Loucy (cell line): ENCODE results near the gene CFAP68.

Experiments used
- H2AFZ ChIP-seq: fragments of 200-600 bp; sonication (generic); 2 replicates; pipeline ENCODE4 v1.6.0; 2016; ENCODE audit warnings: antibody characterized with exemption, mild to moderate bottlenecking, low read length, moderate library complexity
- H3F3A ChIP-seq: fragments of 200-600 bp; 2 replicates; pipeline ENCODE4 v1.6.0; 2016; ENCODE audit warnings: antibody characterized with exemption, low read depth, mild to moderate bottlenecking
- H3K27me3 ChIP-seq: fragments of 200-600 bp; sonication (generic); 2 replicates; pipeline ENCODE4 v1.6.1; 2014; ENCODE audit warnings: low read length, mild to moderate bottlenecking; ENCODE audit not compliant: insufficient read depth, poor library complexity, severe bottlenecking
- H3K36me3 ChIP-seq: fragments of 200-600 bp; sonication (generic); 2 replicates; pipeline ENCODE4 v1.6.1; 2016; ENCODE audit warnings: low read length; ENCODE audit not compliant: insufficient read depth
- H3K4me1 ChIP-seq: fragments of 200-600 bp; sonication (generic); 2 replicates; pipeline ENCODE4 v1.5.1; 2014; ENCODE audit warnings: low read length, mild to moderate bottlenecking; ENCODE audit not compliant: insufficient read depth, poor library complexity, severe bottlenecking
- H3K4me2 ChIP-seq: fragments of 200-600 bp; sonication (generic); 2 replicates; pipeline ENCODE4 v1.6.0; 2014; ENCODE audit warnings: antibody characterized with exemption, low read length, low read depth, mild to moderate bottlenecking; ENCODE audit not compliant: poor library complexity, severe bottlenecking
- H3K4me3 ChIP-seq: fragments of 200-600 bp; sonication (generic); 2 replicates; pipeline ENCODE4 v1.5.1; 2014; ENCODE audit warnings: low read length, mild to moderate bottlenecking, mixed read lengths; ENCODE audit not compliant: poor library complexity, severe bottlenecking
- H3K79me2 ChIP-seq: fragments of 200-600 bp; sonication (generic); 2 replicates; pipeline ENCODE4 v1.6.1; 2014; ENCODE audit warnings: low read length; ENCODE audit not compliant: insufficient read depth
- H3K9ac ChIP-seq: fragments of 200-600 bp; sonication (generic); 2 replicates; pipeline ENCODE4 v1.6.0; 2014; ENCODE audit warnings: mild to moderate bottlenecking, low read depth, low read length, moderate library complexity; ENCODE audit not compliant: poor library complexity, severe bottlenecking
- H3K9me2 ChIP-seq: fragments of 200-600 bp; sonication (generic); replicated peaks from 2 replicates; pipeline ENCODE4 v1.6.1; 2016; ENCODE audit warnings: low read depth, low read length, mixed read lengths
- H3K9me3 ChIP-seq: fragments of 200-600 bp; sonication (generic); 2 replicates; pipeline ENCODE4 v1.6.1; 2014; ENCODE audit warnings: mild to moderate bottlenecking, antibody characterized with exemption, low read length, low read depth; ENCODE audit not compliant: insufficient read depth
- H4K20me1 ChIP-seq: fragments of 200-600 bp; sonication (generic); 2 replicates; pipeline ENCODE4 v1.6.0; 2014; ENCODE audit warnings: antibody characterized with exemption, low read length, mild to moderate bottlenecking; ENCODE audit not compliant: insufficient read depth, poor library complexity, severe bottlenecking
- CTCF ChIP-seq: fragments of 200-600 bp; sonication (generic); conservative IDR thresholded peaks from 2 replicates; pipeline ENCODE4 v1.5.1; 2014; ENCODE audit warnings: mild to moderate bottlenecking, antibody characterized with exemption, low read length
- EZH2phosphoT487 ChIP-seq: fragments of 200-600 bp; IDR thresholded peaks from 2 replicates; pipeline ENCODE4 v1.6.1; 2018; ENCODE audit warnings: antibody characterized with exemption, mild to moderate bottlenecking, moderate library complexity, borderline replicate concordance

CFAP68 gene

GRCh38 chr11:111913031-111913861 is 33.9 kb downstream of the CFAP68 start:
- Histone ChIP-seq H3K79me2 (no peaks in the 10 kb centered on the region), H3K9me2 (no peaks in the 10 kb centered on the region), H3K9me3 (no peaks in the 10 kb centered on the region), H3F3A (no peaks in the 10 kb centered on the region), H3K4me2 (no peak overlapping the region), H3K4me3 (no peak overlapping the region), H3K4me1 (no peaks in the 10 kb centered on the region), H4K20me1 (no peaks in the 10 kb centered on the region), H3K36me3 (no peaks in the 10 kb centered on the region), H3K9ac (no peak overlapping the region), H2AFZ (no peak overlapping the region), H3K27me3 (no peaks in the 10 kb centered on the region)
- TF ChIP-seq CTCF (no peak), EZH2phosphoT487 (no peak)

- Histone ChIP-seq H3K4me3 (no peak overlapping the region), H4K20me1 (no peaks in the 10 kb centered on the region), H3K9ac (no peak overlapping the region), H3F3A (no peaks in the 10 kb centered on the region), H3K9me3 (no peaks in the 10 kb centered on the region), H3K9me2 (no peaks in the 10 kb centered on the region), H3K79me2 (no peaks in the 10 kb centered on the region), H3K27me3 (no peaks in the 10 kb centered on the region), H3K36me3 (no peaks in the 10 kb centered on the region), H3K4me2 (no peak overlapping the region), H3K4me1 (no peaks in the 10 kb centered on the region), H2AFZ (no peak overlapping the region)
- TF ChIP-seq CTCF (no peak), EZH2phosphoT487 (no peak)
These were observed 34.7 kb downstream of the CFAP68 start for GRCh38 chr11:111913997-111914396.

- H3F3A ChIP-seq, result no peaks in the 10 kb centered on the region
- no peak overlapping the region for H3K4me2 ChIP-seq
- no peaks in the 10 kb centered on the region for H3K36me3 ChIP-seq
- TF ChIP-seq EZH2phosphoT487, result no peak
- no peak for TF ChIP-seq CTCF
- H3K27me3 ChIP-seq, result no peaks in the 10 kb centered on the region
- H3K9me3 ChIP-seq, result no peaks in the 10 kb centered on the region
- H4K20me1 ChIP-seq, result no peaks in the 10 kb centered on the region
- H3K4me3 ChIP-seq, result no peak overlapping the region
- no peak overlapping the region for H3K9ac ChIP-seq
- no peak overlapping the region for H2AFZ ChIP-seq
- no peaks in the 10 kb centered on the region for H3K9me2 ChIP-seq
- no peaks in the 10 kb centered on the region for H3K4me1 ChIP-seq
- H3K79me2 ChIP-seq, result no peaks in the 10 kb centered on the region
These were observed 37.4 kb downstream of the CFAP68 start for GRCh38 chr11:111916768-111917167.
